Smooth muscle cell (in vitro differentiated cells): ENCODE measurements around the gene CNTN6. TPM values are rescaled to one million over a fixed set of nuclear protein-coding genes. Genes with fewer than 3 reads are reported as not detected.

Experiments
- DNase-seq: peaks from one replicate; lab custom pipeline; 2025; ENCODE audit not compliant: unreplicated experiment; lab: John Stamatoyannopoulos, UW
- H2AFZ ChIP-seq: fragments of 200-600 bp; sonication (generic); 2 replicates; pipeline ENCODE4 v1.6.0; 2016; ENCODE audit warnings: antibody characterized with exemption, low read depth, mild to moderate bottlenecking
- H3F3A ChIP-seq: fragments of 200-600 bp; sonication (generic); 2 replicates; pipeline ENCODE4 v1.6.0; 2017; ENCODE audit warnings: antibody characterized with exemption, low read depth
- H3K27ac ChIP-seq: fragments of 200-600 bp; sonication (generic); 2 replicates; pipeline ENCODE4 v1.5.1; 2016; ENCODE audit warnings: low read depth, mild to moderate bottlenecking
- H3K27me3 ChIP-seq: fragments of 200-600 bp; sonication (generic); 2 replicates; pipeline ENCODE4 v1.6.1; 2016; ENCODE audit warnings: low read depth, mild to moderate bottlenecking
- H3K36me3 ChIP-seq: fragments of 200-600 bp; sonication (generic); 2 replicates; pipeline ENCODE4 v1.5.1; 2016; ENCODE audit warnings: low read depth
- H3K4me1 ChIP-seq: fragments of 200-600 bp; sonication (generic); 2 replicates; pipeline ENCODE4 v1.5.1; 2016; ENCODE audit warnings: low read depth
- H3K4me2 ChIP-seq: fragments of 200-600 bp; sonication (generic); 2 replicates; pipeline ENCODE4 v1.6.0; 2016; ENCODE audit warnings: mild to moderate bottlenecking
- H3K4me3 ChIP-seq: fragments of 200-600 bp; sonication (generic); 2 replicates; pipeline ENCODE4 v1.5.1; 2016; ENCODE audit warnings: mild to moderate bottlenecking
- H3K79me2 ChIP-seq: fragments of 200-600 bp; sonication (generic); 2 replicates; pipeline ENCODE4 v1.6.0; 2016; ENCODE audit warnings: low read depth, mild to moderate bottlenecking
- H3K9ac ChIP-seq: fragments of 200-600 bp; sonication (generic); 2 replicates; pipeline ENCODE4 v1.6.0; 2016; ENCODE audit warnings: low read depth
- H3K9me3 ChIP-seq: fragments of 200-600 bp; sonication (generic); replicated peaks from 2 replicates; pipeline ENCODE4 v1.5.1; 2016; ENCODE audit warnings: low read depth
- H4K20me1 ChIP-seq: fragments of 200-600 bp; sonication (generic); 2 replicates; pipeline ENCODE4 v1.6.0; 2016; ENCODE audit warnings: low read depth
- CTCF ChIP-seq: fragments of 200-600 bp; sonication (generic); IDR thresholded peaks from 2 replicates; pipeline ENCODE4 v1.5.1; 2017; ENCODE audit warnings: borderline replicate concordance, mild to moderate bottlenecking, antibody characterized with exemption; ENCODE audit not compliant: insufficient read depth, poor library complexity, severe bottlenecking
- WGBS: methylation state at CpG from one replicate; pipeline ENCODE4 v1.1.7; 2016; ENCODE audit warnings: low lambda C conversion rate; 5-methylcytosine and 5-hydroxymethylcytosine counted together
- polyA plus RNA-seq: library from polyadenylated mRNA; unstranded; fragments of >200 nt; fragmentation: Nextera tagmentation; extraction: Ambion mirVana; gene quantifications from 2 replicates; pipeline ENCODE4 v1.2.1, GENCODE V29; 2016
- total RNA-seq: library from RNA; depleted of rRNA; stranded (reverse); fragments of >200 nt; gene quantifications from 2 replicates; pipeline ENCODE4 v1.2.3, GENCODE V29; 2014

CNTN6 gene
- total RNA-seq (11.1 and 18.3 TPM in 2 replicates), polyA plus RNA-seq (3.7 and 8.1 TPM in 2 replicates)

DNA sequence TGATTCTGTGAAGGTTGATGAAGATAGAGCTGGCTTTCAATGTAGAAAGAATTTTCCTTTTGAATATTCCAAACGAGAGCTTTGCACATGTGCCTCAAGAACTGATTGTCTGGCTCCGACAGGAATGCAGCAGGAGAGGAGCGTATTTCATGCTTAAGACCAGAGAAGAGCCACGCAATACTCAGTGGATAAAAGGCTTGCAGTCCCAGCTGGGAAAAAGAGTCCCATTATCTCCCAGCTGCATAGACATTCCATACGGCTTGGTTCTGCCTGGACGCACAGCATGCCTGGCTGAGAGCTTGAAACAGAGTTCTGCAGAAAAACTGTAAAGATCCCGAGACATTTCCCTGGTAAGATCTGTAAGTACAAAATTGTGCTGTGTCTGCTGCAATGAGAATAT lies at the start of gene CNTN6:
TSS of gene CNTN6 (plus strand) at position 254 of the 400 bp plus-strand sequence. CDS start 54,985 bp downstream, outside the sequence.
- TF ChIP-seq CTCF = no peak
- Histone ChIP-seq H3K4me2 (peak within 1 kb of the TSS; percentile 81), H3K4me1 (peaks cover 24% of the 10 kb centered on the region), H3K79me2 (peaks cover 14% of the 10 kb centered on the region), H3K9me3 (no peaks in the 10 kb centered on the region), H3F3A (peaks cover 3% of the 10 kb centered on the region), H2AFZ (peak within 1 kb of the TSS; percentile 76), H3K36me3 (no peaks in the 10 kb centered on the region), H3K27ac (peak within 1 kb of the TSS; percentile 32), H4K20me1 (no peaks in the 10 kb centered on the region), H3K27me3 (no peaks in the 10 kb centered on the region), H3K4me3 (peak within 1 kb of the TSS; percentile 46), H3K9ac (no peak within 1 kb of the TSS)
- 4% methylated on average over 7 of the region's 7 CpGs for WGBS
- no peak for DNase-seq

GRCh38 chr3:1048558-1048957 lies 44.3 kb upstream of the CNTN6 start:
- Histone ChIP-seq H3K4me2 (no peak overlapping the region), H3K36me3 (no peaks in the 10 kb centered on the region), H2AFZ (no peak overlapping the region), H3K9me3 (no peaks in the 10 kb centered on the region), H3K27ac (no peak overlapping the region), H3K9ac (no peak overlapping the region), H3F3A (no peaks in the 10 kb centered on the region), H3K4me1 (no peaks in the 10 kb centered on the region), H3K27me3 (peaks cover 8% of the 10 kb centered on the region), H3K79me2 (no peaks in the 10 kb centered on the region), H4K20me1 (no peaks in the 10 kb centered on the region), H3K4me3 (no peak overlapping the region)
- DNase-seq = no peak
- no peak for TF ChIP-seq CTCF
- 75% methylated on average over 2 of the region's 2 CpGs for WGBS

DNA sequence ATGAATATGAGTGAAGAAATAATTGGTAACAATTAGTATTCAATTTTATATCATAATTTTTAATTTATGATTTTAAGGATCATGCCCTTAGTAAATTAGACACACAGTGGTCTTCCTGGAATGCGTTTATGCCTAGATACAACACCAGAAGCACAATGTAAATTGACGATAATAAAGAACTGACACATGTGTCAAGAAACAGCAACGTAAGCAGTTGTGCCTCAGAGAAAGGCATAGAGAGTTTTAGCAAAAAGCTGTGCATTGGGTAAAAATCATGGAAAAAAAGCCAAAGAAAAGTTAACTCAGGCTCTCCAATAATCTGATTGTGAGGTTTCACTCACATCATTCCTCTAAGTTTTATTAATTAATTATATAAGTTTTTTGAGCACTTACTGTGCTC lies 37.0 kb upstream of the CNTN6 start:
- no peaks in the 10 kb centered on the region for H4K20me1 ChIP-seq
- no peak overlapping the region for H2AFZ ChIP-seq
- no peaks in the 10 kb centered on the region for H3K79me2 ChIP-seq
- H3F3A ChIP-seq = no peaks in the 10 kb centered on the region
- no peak overlapping the region for H3K4me3 ChIP-seq
- H3K4me2 ChIP-seq = no peak overlapping the region
- H3K27me3 ChIP-seq = no peaks in the 10 kb centered on the region
- H3K4me1 ChIP-seq = no peaks in the 10 kb centered on the region
- no peaks in the 10 kb centered on the region for H3K9me3 ChIP-seq
- no peak for DNase-seq
- H3K27ac ChIP-seq = no peak overlapping the region
- H3K36me3 ChIP-seq = no peaks in the 10 kb centered on the region
- H3K9ac ChIP-seq = no peak overlapping the region
- WGBS = 90% methylated on average over 3 of the region's 3 CpGs
- TF ChIP-seq CTCF = no peak

DNA sequence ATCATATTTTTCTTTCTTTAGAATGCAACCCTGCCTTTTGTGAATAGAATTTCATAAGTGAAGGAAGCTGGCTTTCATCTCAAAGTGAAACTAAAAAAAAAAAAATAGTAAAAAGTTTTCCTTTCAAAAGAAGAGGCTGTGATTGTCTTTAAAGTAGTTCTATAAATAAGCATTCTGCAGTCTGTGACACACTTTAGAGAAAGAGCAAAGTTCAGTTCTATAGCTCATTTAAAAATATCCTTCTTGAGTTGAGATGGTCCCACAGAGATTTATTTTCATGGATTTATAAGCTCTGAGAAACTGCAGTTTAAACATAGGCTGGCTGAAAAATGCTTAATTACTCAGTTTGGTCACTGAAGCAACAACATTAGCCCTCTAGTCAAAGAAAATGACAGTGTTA lies 36.1 kb upstream of the CNTN6 start:
- Histone ChIP-seq H3K4me3 (peak overlapping the region; percentile 22), H2AFZ (peak overlapping the region; percentile 75), H3K27me3 (no peaks in the 10 kb centered on the region), H3K9ac (no peak overlapping the region), H4K20me1 (no peaks in the 10 kb centered on the region), H3K36me3 (no peaks in the 10 kb centered on the region), H3K9me3 (no peaks in the 10 kb centered on the region), H3K79me2 (no peaks in the 10 kb centered on the region), H3K27ac (no peak overlapping the region), H3F3A (no peaks in the 10 kb centered on the region), H3K4me1 (no peaks in the 10 kb centered on the region), H3K4me2 (peak overlapping the region; percentile 52)
- no peak for TF ChIP-seq CTCF
- DNase-seq = no peak
